ENCODE data around the gene MAGEA6.
"Not testable (repeated sequence)": the region's sequence is repeated elsewhere in the genome, so short reads cannot be mapped to it uniquely, and the experiment has no call there.

- not testable (repeated sequence) for TF ChIP-seq CTCF, POLR2A (IDR thresholded peaks at IDR 0.05)
These were observed 2.9 kb downstream of the MAGEA6 start for GRCh38 chrX:152766562-152766961.
